COLO668 (cell line): ENCODE measurements around the gene HOXB3.
A peak's percentile ranks its signal among the peaks of the same experiment; 100 is the strongest.

Experiments
- DNase-seq: peaks from one replicate; lab custom pipeline; 2025; ENCODE audit not compliant: unreplicated experiment; lab: John Stamatoyannopoulos, UW

Gene HOXB3

DNA sequence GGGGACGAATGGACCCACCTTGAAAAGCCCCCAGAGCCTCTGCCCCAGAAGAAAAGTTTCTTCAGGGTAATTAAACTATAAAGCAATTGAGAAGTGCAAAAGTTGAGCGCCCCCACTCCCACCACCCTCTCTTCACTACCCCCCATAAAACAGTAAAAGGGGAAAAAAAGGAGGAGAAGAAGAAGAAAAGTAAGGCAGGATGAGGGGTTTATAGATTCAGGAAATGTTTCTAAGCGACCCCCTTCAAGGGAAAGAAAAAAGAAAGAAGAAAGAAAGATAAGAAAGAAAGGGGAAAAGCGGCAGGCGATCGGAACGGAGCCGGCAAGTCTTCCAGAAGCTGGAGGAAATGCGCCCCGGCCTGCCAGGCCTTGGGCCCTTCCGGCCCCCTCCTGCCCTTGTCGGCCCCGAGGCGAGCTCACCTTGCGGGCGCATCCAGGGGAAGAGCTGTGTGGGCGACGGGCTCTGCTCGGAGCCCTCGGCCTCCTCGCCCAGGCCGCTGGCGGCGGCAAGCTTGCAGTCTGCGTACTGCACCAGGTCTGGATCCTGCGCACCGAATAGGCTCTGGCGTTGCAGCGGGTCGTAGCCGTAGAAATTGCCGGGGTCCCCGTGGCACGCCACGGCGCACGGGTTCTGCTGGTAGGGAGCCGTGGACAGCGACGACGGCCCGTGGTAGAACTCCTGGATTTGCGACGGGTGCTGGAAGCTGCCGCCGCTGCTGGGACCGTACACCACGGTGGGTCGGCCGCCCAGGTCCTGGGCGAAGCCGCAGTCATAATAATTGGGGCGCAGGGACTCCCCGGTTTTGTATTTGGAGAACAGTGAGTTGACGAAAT lies 24.0 kb upstream of the HOXB3 start:
- DNase-seq, result peak; percentile 64

DNA sequence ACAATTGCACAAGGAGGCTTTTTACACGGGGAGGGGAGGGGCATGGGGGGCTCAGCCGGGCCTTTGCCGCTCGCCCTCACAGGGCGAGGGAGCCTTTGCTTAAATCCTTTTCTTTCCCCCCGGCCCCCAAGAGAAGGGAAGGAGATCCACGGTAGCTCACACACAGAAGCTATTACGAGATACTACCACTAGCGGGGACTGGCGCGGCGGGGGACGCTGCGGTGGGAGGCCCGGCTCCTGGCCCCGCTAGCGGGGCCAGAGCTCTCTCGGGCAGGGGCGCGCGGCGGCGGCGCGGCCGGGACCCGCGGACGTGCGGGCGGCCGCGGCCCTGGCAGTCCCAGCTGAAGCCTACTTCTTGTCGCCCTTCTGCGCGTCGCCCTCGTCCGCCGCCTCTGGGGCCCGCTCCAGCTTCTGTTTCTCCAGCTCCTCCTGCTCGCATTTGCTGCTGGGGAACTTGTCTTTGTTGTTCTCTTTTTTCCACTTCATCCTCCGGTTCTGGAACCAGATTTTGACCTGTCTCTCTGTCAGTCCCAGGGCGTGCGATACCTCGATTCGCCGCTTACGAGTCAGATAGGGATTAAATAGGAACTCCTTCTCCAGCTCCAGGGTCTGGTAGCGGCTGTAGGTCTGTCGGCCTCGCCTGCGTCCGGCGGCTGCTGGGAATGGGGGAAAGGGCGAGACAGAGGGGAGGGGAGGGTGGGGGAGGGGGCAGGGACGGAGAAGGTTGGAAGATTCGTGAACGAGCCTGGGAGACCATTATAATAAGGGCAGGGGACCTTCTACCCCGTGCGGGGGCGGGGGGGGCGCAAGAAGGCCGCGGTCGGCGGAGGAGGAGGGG lies 23.0 kb upstream of the HOXB3 start:
- peak; percentile 53 for DNase-seq

DNA sequence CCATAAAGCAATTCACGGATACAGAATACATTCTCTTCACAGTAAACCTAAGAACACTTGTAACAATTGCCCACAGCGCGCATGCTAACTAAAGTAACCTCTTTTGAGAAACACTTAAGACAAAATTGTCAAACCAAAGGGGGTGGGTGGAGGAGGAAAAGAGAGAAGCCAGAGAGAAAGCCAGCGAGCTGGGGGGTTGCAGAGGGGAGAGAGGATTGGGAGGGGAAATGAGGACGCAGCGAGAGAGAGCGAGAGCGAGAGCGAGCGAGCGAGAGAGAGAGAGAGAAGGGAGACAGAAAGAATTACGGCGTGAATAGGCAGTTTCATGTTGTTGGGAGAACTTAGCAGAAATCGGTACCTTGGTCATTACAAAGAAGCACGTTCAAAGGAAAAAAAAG lies 22.4 kb upstream of the HOXB3 start:
- peak; percentile 29 for DNase-seq

DNA sequence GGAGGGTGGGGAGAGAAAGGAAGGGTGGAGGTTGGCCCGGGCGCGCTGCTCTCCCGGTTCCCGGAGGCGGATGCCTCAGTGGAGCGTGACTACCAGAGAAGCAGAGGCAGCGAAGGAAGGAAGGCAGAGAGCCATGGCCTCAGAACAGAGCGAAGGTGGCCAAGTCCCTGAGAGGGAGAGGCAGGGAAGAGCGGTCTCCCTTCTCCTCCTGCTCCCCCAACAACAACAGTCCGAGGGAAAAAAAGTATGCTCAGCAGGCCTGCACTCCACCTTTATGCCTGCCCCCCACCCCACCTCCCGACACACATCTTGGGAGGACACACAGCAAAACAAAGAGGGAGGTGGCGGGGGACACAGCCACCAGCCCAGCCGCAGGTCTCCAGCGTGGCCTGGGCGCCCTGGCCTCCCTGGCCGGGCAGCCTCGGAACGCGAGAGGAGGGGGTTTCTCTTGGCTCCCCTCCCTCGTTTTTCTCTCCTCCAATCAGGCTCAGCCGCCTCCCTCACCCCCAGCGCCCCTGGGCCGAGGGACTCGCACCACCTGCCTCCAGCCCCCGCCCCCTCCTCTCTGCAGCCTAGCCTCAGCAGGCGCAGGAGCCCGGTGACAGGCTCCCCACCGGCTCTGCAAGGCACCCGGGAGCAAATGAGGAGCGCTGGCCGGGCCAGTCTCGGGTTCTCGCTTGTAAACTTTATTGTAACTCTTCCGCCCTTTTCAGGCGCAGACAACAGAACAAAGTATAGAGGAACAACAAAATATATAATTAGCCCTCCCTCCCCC lies 21.8 kb upstream of the HOXB3 start:
- peak; percentile 82 for DNase-seq

DNA sequence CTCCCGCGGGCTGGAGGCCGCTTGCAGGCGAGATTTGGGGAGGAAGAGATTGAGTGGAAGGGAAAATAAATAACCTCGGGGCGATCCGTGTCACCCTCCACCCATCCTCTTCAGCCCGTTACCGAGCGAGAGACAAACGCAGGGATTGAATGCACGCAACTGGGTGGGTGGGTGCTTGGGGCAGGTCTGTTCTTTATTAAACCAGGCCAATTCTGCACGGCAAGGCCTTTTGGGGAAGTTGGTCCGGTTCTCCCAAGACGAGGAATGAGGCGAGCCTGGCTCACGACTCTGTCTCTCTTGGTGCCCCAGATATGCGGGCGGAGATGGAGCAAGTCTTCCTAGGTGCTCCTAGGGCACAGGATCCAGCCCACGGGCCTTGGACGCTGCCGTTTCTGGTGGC lies 21.2 kb upstream of the HOXB3 start:
- peak; percentile 46 for DNase-seq

DNA sequence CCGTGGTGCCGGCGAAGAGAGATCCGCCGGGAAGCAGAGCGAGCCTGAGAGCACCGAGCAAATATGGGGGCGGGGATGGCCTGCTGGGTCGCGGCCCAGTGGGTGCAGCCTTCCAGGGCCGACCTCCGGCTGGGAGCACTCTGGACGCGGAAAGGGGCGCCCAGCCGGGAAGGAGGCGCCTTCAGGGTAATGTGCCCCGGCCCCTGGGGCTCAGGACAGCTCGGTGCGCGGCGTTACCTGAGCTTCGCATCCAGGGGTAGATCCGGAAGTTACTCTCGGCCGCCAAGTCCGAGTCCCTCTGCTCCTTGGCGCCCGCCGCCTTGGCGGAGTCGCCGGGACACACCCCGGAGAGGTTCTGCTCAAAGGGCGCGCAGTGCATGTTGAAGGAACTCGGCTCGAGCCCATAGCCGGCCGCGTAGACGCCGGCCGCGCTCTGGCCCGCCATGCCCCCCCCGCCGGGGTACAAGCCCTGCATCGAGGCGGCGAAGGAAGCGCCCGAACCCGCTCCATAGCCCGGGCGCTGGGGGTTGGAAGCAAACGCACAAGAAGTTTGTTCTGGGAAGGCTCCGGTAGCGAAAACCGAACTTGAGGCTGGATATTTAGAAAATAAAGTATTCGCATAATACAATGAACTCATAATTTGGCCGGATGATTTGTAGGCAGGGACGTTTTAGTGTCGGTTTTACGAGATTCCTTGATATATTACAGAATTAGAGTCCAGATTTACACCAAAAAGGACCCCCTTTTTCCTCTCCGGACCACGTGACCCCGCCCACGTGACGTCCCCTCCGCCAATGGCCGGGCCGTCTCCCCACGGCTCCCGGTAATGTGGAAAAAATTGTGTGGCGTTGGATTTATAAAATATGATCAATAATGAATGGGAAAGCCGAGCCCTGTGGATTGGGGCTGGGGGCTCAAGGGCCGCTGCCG lies 20.5 kb upstream of the HOXB3 start, which contains the start of gene HOXB7:
HOXB7 (minus strand) TSS at position 736 of the 930 bp plus-strand sequence; CDS start at position 637, 99 bp downstream.
- DNase-seq, result peak; percentile 75

DNA sequence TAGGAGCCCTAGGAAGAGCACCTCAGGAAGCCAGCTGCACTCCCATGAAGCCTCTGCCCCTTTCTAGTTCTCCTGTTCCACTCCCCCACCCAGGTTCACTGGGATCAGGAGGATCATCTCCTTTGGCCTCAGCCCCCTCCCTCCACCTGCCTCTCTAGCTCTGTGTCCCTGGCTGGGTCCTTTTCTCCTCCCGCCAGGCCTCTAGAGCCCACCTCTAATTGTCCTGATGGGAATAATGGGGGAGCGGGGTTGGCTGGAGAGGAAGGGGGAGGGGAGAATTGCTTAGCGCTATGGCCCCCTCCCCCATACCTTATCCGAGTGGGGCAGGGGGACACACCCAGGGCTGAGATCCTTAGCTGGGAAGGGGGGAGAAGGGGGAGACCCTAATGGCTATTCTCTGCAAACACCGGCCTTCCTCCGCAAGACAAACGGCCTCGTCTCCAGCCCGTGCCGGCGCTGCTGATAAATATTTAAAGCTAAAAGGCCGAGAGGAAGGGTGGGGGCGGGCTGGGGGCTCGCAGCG lies 19.8 kb upstream of the HOXB3 start:
- DNase-seq, result no peak

DNA sequence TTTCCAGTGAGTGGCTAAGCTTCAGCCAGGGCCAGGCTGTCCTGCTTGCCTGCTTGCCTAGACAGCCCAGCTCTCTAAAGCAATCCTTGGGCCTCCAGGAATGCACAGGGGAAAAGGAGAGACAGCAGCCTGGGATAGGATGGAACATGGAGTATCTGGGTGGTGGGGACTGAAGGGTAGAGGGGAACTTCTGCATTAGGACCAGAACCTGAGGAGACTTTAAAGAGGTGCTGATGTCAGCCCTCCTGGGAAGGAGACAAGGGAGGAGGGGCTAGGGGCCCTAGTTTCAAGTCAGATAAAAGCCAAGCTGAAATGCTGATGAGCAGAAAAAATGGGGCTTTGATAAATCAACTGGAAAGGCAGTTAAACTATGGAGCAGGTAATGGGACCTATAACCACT lies 19.0 kb upstream of the HOXB3 start:
- DNase-seq, result no peak

DNA sequence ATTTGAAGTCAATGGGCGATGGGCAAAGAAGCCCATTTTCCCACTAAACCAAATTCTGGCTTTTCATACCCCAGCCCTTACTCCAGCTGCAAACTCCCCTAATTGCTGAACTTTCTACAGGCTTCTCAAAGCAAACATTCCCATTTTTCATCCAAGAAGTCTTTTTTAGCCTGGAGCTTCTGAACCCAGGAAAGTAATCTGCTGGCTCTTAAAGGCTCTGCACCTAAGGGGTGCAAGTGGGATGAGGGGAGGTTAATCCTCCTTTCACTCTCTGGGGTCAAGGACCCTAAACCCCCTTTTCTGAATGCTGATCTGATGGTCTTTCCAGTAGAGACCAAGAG lies 18.4 kb upstream of the HOXB3 start:
- no peak for DNase-seq

DNA sequence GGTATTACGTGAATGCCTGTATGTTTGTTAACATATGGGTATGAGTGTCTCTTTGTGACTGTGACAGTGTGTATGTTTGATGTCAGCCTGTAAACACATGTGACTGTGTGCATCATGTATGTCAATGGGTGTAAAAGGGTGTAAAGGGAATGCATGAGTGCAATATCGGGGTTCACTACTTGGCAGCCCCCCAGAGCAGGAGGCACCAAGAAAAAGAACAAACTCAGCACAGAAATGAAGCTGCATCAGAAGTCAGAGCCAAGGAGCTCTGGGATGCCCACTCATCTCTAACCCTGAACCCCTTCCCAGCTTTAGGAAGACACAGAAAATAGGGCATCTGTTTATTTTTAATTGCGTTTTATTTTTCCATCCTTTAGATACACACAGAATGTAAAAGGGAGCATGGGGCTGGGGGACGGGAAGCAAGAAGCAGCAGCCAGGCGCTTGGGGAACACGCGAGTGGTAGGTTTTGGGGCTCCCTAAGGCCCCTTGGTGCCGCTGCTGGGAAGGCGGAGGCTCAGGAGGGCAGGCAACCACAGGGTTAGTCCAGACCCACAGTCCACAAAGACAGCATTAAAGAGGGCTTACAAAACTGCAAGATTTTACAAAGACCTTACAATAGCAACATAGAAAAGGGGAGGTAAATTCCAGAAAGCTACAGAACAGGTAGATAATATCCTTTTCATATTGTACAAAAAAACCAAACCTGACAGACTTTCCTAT lies 17.0 kb upstream of the HOXB3 start:
- no peak for DNase-seq

DNA sequence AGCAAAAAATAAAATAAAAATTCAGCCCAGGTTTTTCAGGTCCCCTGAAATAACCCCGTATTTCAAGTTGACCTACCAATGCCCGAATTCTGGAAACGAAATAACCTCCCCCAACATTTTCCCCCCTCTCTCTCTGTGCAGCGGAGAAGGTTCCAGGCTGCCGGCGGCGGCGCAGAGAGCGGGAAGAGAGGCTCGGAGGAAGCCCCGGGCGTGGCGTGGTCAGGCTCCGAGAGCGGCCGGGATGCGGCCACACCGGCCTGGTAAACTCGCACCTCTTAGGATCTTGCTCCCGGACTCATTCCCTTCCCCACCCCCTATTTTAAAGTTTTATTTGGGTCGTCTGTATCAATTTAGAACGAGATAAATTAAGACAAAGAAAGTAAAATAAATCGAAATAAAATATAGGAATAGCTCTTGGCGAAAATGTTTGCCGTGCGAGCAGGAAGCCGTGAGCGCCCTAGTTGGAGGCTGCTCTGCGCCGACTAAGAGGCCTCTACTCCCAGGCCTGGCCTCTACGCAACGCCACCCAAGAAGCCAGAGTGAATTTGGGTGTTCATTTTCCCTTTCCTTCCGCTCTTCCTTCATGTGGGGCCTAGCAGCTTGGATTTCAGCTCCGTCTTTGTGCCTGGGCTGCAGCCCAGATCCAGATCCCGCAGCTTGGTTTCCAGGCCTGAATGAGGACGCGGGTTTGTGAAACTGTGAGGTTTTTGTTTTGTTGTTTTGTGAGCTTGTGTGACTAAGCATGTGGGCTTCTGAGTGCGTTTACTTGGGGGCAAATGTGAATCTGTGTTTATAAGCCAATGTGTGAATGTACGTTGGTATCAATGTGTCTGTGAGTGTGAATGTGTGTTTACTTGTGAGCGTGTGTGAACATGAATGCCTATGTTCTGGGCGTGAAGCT lies 16.2 kb upstream of the HOXB3 start:
- no peak for DNase-seq

DNA sequence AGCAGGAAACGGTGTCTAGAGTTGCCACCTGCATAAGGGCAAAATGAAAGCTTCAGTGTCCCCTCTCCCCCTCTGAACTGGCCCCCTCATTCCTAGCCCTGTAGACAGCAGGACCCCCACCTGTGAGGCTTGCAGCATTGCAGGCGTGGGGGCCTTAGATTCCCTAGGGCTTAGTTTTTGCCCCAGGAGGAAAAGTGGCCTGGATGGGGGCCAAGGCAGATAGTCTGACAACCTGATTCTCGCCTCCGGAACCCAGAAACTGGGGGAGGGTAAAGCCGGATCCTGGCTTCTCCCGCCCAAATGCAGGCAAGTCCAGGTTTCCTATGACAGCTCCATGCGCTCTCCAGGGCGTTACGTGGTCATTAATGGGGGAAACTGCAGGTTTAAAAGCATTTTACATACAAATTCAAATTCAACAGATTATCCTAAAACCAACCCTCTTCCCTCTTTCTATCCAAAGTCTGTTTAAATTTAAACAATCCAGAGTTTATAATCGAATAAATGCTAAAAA lies 15.4 kb upstream of the HOXB3 start:
- DNase-seq, result no peak

DNA sequence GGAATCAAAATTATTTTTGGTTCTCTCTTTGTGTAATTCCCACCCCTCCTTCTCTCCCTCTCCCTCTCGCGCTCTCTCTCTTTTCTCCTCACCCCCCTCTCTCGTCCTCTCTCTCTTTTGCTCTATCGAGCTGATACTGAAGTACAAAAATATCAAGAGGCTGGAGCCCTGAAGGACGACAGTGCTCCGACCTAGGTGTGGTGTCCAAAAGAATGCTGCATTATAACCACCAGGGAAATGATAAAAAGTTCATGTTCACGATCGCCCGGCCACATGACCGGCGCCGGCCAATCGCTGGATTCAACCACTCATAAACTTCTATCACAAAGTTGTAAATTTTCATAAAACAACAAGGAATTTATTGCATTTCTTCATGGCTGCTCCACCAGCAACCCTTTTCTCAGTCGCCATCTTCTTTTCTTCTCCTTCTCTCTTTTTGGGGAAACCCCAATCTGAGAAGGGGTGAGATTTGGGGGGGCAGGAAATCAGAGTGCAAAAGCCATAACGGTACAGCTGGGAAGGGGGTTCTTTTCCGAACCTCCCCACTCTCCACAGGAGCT lies 14.8 kb upstream of the HOXB3 start, which contains the start of gene HOXB6:
HOXB6 (minus strand) TSS at position 217 of the 560 bp plus-strand sequence. CDS start 6,836 bp downstream, outside the sequence.
- DNase-seq, result no peak

DNA sequence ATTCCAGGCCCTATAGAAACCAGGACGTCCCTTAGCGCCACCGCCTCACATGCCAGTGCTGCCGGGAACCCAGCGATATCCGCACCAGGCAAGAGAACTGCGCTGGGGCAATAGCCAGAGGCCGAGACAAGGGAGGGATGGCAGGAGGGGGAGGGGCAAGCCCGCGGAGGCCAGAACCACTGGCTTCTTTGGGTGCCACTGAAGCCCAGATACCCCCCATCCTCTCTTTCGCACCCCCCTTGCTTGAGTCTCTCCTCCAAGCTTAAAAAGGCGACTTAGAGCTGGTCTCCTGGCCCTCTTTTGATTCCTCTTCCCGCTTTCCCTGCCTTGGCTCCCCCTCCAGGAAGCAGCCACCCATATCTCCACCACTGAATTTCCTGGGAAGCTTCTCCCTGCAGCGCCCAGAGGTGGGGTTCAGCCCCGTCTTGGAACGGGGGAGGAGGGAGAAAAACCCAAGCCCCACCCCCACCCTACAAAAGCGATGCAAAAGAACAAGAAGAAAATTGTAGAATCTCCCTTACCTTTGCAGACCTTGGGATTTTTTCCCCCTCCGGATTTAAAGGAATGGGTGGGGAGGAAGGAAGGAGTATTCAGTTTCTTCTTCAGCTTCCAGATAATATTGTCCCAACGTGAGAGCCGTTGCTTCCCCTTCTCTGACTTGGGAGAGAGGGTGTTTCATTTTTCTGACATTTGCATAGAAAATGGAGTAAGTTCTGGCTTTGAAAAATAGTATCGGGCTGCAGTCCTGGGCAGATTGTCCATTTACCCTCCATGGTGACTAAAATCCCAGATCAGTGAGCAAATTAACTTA lies 14.1 kb upstream of the HOXB3 start:
- DNase-seq, result peak; percentile 46

DNA sequence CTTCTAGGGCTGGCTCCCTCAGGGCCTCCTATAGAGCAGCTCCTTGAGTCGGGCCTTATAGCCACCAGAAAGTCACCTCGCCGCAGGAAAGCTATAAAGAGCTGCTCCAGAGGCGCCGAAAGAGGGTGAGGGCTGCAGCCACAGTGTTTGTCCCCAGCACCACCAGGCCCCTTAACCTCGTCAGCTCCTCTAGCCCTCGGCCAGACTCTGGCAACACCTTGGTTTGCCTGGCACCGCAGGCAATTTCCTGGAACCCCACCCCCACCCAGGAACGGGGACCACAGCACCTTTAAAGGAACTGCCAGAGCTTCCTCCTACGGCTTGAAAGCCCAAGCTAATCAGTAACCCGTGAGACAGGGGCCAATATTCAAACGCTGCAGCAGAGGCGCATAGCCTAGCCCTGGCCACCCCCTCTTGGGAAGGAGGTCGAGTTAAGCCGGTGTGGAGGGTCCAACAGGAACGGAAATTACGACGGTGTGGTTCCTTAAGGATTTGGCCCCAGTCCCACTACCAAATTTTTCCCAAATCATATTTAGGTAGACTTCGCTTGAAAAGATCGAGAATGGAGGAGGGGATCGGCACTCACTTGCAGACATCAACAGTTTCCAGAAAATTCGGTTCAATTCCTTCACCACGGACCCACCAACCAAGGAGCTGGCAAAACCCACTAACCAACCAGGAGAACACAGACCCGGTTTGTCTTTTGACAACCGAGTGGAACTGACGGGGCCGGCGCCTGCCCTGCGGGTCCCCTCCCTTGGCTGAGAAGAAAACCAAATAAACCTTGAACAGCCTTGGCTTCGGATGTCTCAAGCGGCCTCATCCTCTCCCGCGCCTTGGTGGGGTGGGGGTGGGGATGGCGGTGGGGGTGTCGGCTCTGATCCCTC lies 11.7 kb upstream of the HOXB3 start:
- DNase-seq, result peak; percentile 61

DNA sequence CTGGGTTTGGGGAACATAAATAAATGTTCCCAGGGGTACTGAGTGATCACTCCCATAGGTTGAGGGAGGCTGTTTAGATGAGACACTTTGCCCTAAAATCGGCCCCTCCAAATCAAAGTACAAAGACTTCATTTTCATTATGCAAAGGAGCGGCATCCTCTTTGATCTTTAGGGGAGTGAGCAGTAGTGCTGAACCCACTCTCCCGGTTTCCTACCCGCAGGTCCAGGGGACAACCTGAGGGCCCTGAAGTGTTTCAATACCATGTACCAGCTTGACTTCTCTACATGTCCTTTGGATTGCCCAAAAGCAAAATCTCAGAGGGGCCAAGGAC lies 11.1 kb upstream of the HOXB3 start:
- no peak for DNase-seq
